Activated naive CD4-positive, alpha-beta T cell (primary cell): ENCODE data around the gene NRGN.

ENCODE experiments used
- DNase-seq, 4 experiments: peaks; one replicate each; lab custom pipeline; 2025; lab: John Stamatoyannopoulos, UW

Gene NRGN

GRCh38 chr11:124739479-124740276 lies at the start of gene NRGN:
TSS of gene NRGN (plus strand) at chr11:124739942. CDS start at chr11:124740085, 143 bp downstream.
- peak; percentile 28 to 77 (median 58) for DNase-seq

GRCh38 chr11:124693142-124693541 lies 46.6 kb upstream of the NRGN start:
- no peak for DNase-seq

- no peak for DNase-seq
Measured at GRCh38 chr11:124699547-124699946, 40.2 kb upstream of the NRGN start.

- DNase-seq = no peak
Measured at GRCh38 chr11:124700028-124700427, 39.7 kb upstream of the NRGN start.

GRCh38 chr11:124707829-124708228 lies 31.9 kb upstream of the NRGN start:
- no peak for DNase-seq

GRCh38 chr11:124712392-124712791 lies 27.4 kb upstream of the NRGN start:
- DNase-seq = no peak

- no peak for DNase-seq
Measured at GRCh38 chr11:124716591-124716990, 23.2 kb upstream of the NRGN start.

GRCh38 chr11:124717421-124717785 lies 22.3 kb upstream of the NRGN start:
- DNase-seq = no peak

- DNase-seq = no peak
Measured at GRCh38 chr11:124717786-124718651, 21.7 kb upstream of the NRGN start.

GRCh38 chr11:124718801-124719200 lies 20.9 kb upstream of the NRGN start:
- no peak for DNase-seq

- DNase-seq = no peak
Measured at GRCh38 chr11:124719534-124719933, 20.2 kb upstream of the NRGN start.

GRCh38 chr11:124722176-124722575 lies 17.6 kb upstream of the NRGN start:
- DNase-seq = no peak

GRCh38 chr11:124724979-124725718 lies 14.6 kb upstream of the NRGN start:
- DNase-seq = no peak

- DNase-seq = no peak
Measured at GRCh38 chr11:124725719-124726105, 14.0 kb upstream of the NRGN start.

- DNase-seq = no peak
Measured at GRCh38 chr11:124727474-124727873, 12.3 kb upstream of the NRGN start.

GRCh38 chr11:124728134-124728533 lies 11.6 kb upstream of the NRGN start:
- no peak for DNase-seq

- DNase-seq = no peak
Measured at GRCh38 chr11:124729571-124729970, 10.2 kb upstream of the NRGN start.

GRCh38 chr11:124732230-124732629 lies 7.5 kb upstream of the NRGN start:
- no peak for DNase-seq

GRCh38 chr11:124736736-124737135 lies 3.0 kb upstream of the NRGN start:
- no peak for DNase-seq

- no peak for DNase-seq
Measured at GRCh38 chr11:124737638-124738305, 2.0 kb upstream of the NRGN start.

GRCh38 chr11:124738713-124739478 lies 846 bp upstream of the NRGN start:
- no peak for DNase-seq
